Panc1 (cell line): ENCODE measurements around the gene RARA. TPM values are rescaled to one million over a fixed set of nuclear protein-coding genes. Genes with fewer than 3 reads are reported as not detected.

Experiments
- ATAC-seq: fragments of 200-7000 bp; cut with Tn5 transposase; 2 replicates; pipeline ENCODE4 v1.9.1; 2020; ENCODE audit warnings: mild to moderate bottlenecking, moderate library complexity
- BruUV-seq: library from RNA; stranded (reverse); fragments of 400-500 nt; replicated peaks from 2 replicates; lab custom pipeline; 2021; lab: Mats Ljungman, UMichigan
- CTCF ChIA-PET: fragments of 300-600 bp; sonication (Branson Sonifier 250); formaldehyde crosslinking; loops from one replicate; lab custom pipeline; 2022; ENCODE audit warnings: antibody characterized with exemption; lab: Charles Lee
- POLR2A ChIA-PET: fragments of 300-600 bp; sonication (Branson Sonifier 250); formaldehyde crosslinking; loops from one replicate; lab custom pipeline; 2022; ENCODE audit warnings: antibody characterized with exemption; lab: Charles Lee
- DNase-seq: peaks from one replicate; pipeline ENCODE4 v3.0.0-alpha.2; 2010; ENCODE audit warnings: low read depth, low spot score
- H3K27ac ChIP-seq: 2 replicates; pipeline ENCODE4 v1.5.1; 2011; ENCODE audit warnings: mild to moderate bottlenecking, low read length, inconsistent platforms
- H3K27me3 ChIP-seq: fragments of 200-500 bp; sonication (Bioruptor generic); 2 replicates; pipeline ENCODE4 v1.6.0; 2014; ENCODE audit warnings: low read length, inconsistent platforms; ENCODE audit not compliant: control insufficient read depth, insufficient read depth
- H3K36me3 ChIP-seq: fragments of 200-500 bp; sonication (Bioruptor generic); 2 replicates; pipeline ENCODE4 v1.5.1; 2014; ENCODE audit warnings: inconsistent platforms, mild to moderate bottlenecking, low read length, moderate library complexity; ENCODE audit not compliant: control insufficient read depth, insufficient read depth
- H3K4me1 ChIP-seq: 2 replicates; pipeline ENCODE4 v1.5.1; 2011; ENCODE audit warnings: inconsistent platforms, mild to moderate bottlenecking, low read length, moderate library complexity; ENCODE audit not compliant: control insufficient read depth, insufficient read depth
- H3K4me3 ChIP-seq, 2 experiments: 2 replicates each; pipeline ENCODE4 v1.5.1; 2011 to 2012; ENCODE audit warnings: low read depth in 2 of 2, low read length in 2 of 2, mild to moderate bottlenecking in 2 of 2, inconsistent platforms in 1 of 2, moderate library complexity in 1 of 2
- H3K9me3 ChIP-seq: fragments of 200-500 bp; sonication (Bioruptor generic); 2 replicates; pipeline ENCODE4 v1.5.1; 2014; ENCODE audit warnings: low read depth, mild to moderate bottlenecking, inconsistent platforms, low read length, moderate library complexity; ENCODE audit not compliant: control insufficient read depth, insufficient read depth
- CTCF ChIP-seq: fragments of 450-650 bp; IDR thresholded peaks from 2 replicates; pipeline ENCODE4 v1.5.1; 2017; ENCODE audit warnings: mild to moderate bottlenecking
- POLR2AphosphoS5 ChIP-seq: IDR thresholded peaks from 2 replicates; pipeline ENCODE4 v1.6.1; 2012; ENCODE audit warnings: mild to moderate bottlenecking, low read depth, low read length, moderate library complexity
- SIN3A ChIP-seq: IDR thresholded peaks from 2 replicates; pipeline ENCODE4 v1.6.1; 2012; ENCODE audit warnings: low read depth, mild to moderate bottlenecking, low read length, moderate library complexity, borderline replicate concordance; ENCODE audit not compliant: insufficient read depth
- TCF7L2 ChIP-seq: IDR thresholded peaks from 2 replicates; pipeline ENCODE4 v1.6.1; 2011; ENCODE audit warnings: mild to moderate bottlenecking, low read depth, low read length, inconsistent platforms
- in situ Hi-C: cut with HindIII; loops from 2 replicates; pipeline ENCODE4 v1.10.0; 2016; ENCODE audit warnings: low sequenced_read_pairs, low pct_unique_long_range_greater_than_20kb
- intact Hi-C: fragments of 100-400 bp; cut with micrococcal nuclease; formaldehyde crosslinking; loops from one replicate; pipeline ENCODE4 v1.10.0; 2022; ENCODE audit not compliant: unreplicated experiment
- total RNA-seq: library from RNA; stranded (reverse); gene quantifications from one replicate; pipeline ENCODE4 v1.2.1, GENCODE V29; 2021; ENCODE audit not compliant: unreplicated experiment
- TF ChIP-seq, protein P1 (sequence below), 2 experiments: IDR thresholded peaks; 2 replicates each; pipeline ENCODE4 v1.6.1; 2011 to 2012; ENCODE audit warnings: low read depth in 2 of 2, control low read depth in 1 of 2, low read length in 1 of 2, mild to moderate bottlenecking in 1 of 2, moderate library complexity in 1 of 2; ENCODE audit not compliant: insufficient read depth in 1 of 2

Gene RARA
- total RNA-seq, 1 experiment from 2014 or later = 55.6 TPM

DNA sequence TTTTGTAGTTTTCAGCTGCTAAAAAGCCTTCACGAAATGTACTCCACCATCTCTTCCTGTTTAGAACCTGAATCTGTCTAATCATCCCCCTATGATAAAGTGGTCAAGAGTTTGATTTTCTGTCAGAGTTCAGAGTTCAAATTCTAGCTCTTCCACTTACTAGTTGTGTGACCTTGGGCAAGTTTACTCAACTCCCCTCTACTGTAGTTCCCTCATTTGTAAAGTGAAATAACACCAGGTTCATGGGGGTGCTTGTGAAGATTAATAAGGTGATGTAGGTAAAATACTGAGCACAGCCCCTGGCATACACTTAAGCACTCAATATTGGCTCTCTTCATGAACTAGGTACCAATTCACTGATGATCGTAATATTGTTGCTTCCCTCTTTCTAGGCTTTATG, 22.5 kb upstream of the RARA start:
- TF ChIP-seq POLR2AphosphoS5 (no peak), SIN3A (no peak), CTCF (no peak), TCF7L2 (no peak)
- TF ChIP-seq, protein P1, sequence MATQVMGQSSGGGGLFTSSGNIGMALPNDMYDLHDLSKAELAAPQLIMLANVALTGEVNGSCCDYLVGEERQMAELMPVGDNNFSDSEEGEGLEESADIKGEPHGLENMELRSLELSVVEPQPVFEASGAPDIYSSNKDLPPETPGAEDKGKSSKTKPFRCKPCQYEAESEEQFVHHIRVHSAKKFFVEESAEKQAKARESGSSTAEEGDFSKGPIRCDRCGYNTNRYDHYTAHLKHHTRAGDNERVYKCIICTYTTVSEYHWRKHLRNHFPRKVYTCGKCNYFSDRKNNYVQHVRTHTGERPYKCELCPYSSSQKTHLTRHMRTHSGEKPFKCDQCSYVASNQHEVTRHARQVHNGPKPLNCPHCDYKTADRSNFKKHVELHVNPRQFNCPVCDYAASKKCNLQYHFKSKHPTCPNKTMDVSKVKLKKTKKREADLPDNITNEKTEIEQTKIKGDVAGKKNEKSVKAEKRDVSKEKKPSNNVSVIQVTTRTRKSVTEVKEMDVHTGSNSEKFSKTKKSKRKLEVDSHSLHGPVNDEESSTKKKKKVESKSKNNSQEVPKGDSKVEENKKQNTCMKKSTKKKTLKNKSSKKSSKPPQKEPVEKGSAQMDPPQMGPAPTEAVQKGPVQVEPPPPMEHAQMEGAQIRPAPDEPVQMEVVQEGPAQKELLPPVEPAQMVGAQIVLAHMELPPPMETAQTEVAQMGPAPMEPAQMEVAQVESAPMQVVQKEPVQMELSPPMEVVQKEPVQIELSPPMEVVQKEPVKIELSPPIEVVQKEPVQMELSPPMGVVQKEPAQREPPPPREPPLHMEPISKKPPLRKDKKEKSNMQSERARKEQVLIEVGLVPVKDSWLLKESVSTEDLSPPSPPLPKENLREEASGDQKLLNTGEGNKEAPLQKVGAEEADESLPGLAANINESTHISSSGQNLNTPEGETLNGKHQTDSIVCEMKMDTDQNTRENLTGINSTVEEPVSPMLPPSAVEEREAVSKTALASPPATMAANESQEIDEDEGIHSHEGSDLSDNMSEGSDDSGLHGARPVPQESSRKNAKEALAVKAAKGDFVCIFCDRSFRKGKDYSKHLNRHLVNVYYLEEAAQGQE (IDR thresholded peaks at IDR 0.05; ENCODE audit: insufficient read depth in 1 of 2, low read depth in 2 of 2, low read length in 1 of 2) = no peak
- peaks cover 4% of the 10 kb centered on the region; the same call in 1 of the 2 replicates for H3K36me3 ChIP-seq
- in situ Hi-C loops = no loop called here
- intact Hi-C loops = no loop called here
- no peaks in the 10 kb centered on the region for H3K9me3 ChIP-seq
- BruUV-seq = no TSS peak
- no peak overlapping the region for H3K4me3 ChIP-seq
- no peaks in the 10 kb centered on the region for H3K27me3 ChIP-seq
- DNase-seq = no peak
- CTCF ChIA-PET = no interaction called here
- POLR2A ChIA-PET = no interaction called here
- H3K27ac ChIP-seq = no peak overlapping the region
- ATAC-seq = no peak
- peaks cover 12% of the 10 kb centered on the region for H3K4me1 ChIP-seq

DNA sequence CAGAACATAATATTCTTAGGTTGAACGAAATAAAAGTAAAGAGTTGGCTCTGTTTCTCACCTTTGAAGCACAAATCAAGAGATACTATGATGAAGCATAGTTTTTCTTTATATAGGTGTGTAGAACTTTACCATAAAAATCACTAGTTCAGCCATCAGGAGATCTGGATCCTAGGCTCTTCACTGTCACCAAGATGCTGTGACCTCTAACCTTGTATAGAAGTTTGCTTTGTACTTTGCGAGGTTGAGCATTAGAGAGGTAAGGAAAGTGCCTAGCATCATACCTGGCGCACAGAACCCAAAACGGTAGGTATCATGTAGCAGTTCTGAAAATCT, 21.9 kb upstream of the RARA start:
- no TSS peak for BruUV-seq
- intact Hi-C loops (no loop called here), in situ Hi-C loops (no loop called here)
- DNase-seq = no peak
- POLR2A ChIA-PET = no interaction called here
- Histone ChIP-seq H3K36me3 (peaks cover 4% of the 10 kb centered on the region; the same call in 1 of the 2 replicates), H3K9me3 (no peaks in the 10 kb centered on the region), H3K27me3 (no peaks in the 10 kb centered on the region), H3K4me1 (peaks cover 12% of the 10 kb centered on the region), H3K4me3 (peak overlapping the region in 1 of 2 experiments; percentile 37; a peak in 2 of 4 replicates), H3K27ac (peak overlapping the region; percentile 48; the same call in 1 of the 2 replicates)
- CTCF ChIA-PET = no interaction called here
- ATAC-seq = peak; percentile 4
- TF ChIP-seq SIN3A (no peak), TCF7L2 (0 out of 2 replicates have a peak, but pooled peaks have one; percentile 8)
